Osteocyte (in vitro differentiated cells): Measurements from ENCODE around the gene PGAP3. TPM values are rescaled to one million over a fixed set of nuclear protein-coding genes. Genes with fewer than 3 reads are reported as not detected.

Experiments used
- DNase-seq: peaks from one replicate; pipeline ENCODE4 v3.0.0; 2021; ENCODE audit warnings: mixed read lengths; ENCODE audit not compliant: unreplicated experiment; ENCODE audit errors: extremely low spot score
- H3K27ac Mint-ChIP-seq: one replicate; pipeline ENCODE4 v1.8.0; 2021; ENCODE audit warnings: mild to moderate bottlenecking, mixed read lengths; ENCODE audit not compliant: unreplicated experiment
- H3K27me3 Mint-ChIP-seq: one replicate; pipeline ENCODE4 v1.8.0; 2021; ENCODE audit warnings: mixed read lengths; ENCODE audit not compliant: unreplicated experiment
- H3K36me3 Mint-ChIP-seq: one replicate; pipeline ENCODE4 v1.8.0; 2021; ENCODE audit warnings: mixed read lengths; ENCODE audit not compliant: unreplicated experiment
- H3K4me1 Mint-ChIP-seq: one replicate; pipeline ENCODE4 v1.8.0; 2021; ENCODE audit warnings: mixed read lengths; ENCODE audit not compliant: unreplicated experiment
- H3K4me3 Mint-ChIP-seq: one replicate; pipeline ENCODE4 v1.8.0; 2021; ENCODE audit warnings: mild to moderate bottlenecking, moderate library complexity, mixed read lengths; ENCODE audit not compliant: unreplicated experiment
- H3K9me3 Mint-ChIP-seq: one replicate; pipeline ENCODE4 v1.8.0; 2021; ENCODE audit warnings: mixed read lengths; ENCODE audit not compliant: unreplicated experiment
- total RNA-seq: library from RNA; stranded (reverse); gene quantifications from 2 replicates; pipeline ENCODE4 v1.2.1, GENCODE V29; 2021
- TF ChIP-seq, protein P1 (sequence below): fragments of 200-600 bp; sonication (generic); IDR thresholded peaks from 2 replicates; pipeline ENCODE4 v1.5.0; 2021; ENCODE audit warnings: antibody characterized with exemption, mild to moderate bottlenecking, moderate library complexity

PGAP3 gene
- total RNA-seq, 1 donor from 2014 or later = 33.8 TPM

DNA sequence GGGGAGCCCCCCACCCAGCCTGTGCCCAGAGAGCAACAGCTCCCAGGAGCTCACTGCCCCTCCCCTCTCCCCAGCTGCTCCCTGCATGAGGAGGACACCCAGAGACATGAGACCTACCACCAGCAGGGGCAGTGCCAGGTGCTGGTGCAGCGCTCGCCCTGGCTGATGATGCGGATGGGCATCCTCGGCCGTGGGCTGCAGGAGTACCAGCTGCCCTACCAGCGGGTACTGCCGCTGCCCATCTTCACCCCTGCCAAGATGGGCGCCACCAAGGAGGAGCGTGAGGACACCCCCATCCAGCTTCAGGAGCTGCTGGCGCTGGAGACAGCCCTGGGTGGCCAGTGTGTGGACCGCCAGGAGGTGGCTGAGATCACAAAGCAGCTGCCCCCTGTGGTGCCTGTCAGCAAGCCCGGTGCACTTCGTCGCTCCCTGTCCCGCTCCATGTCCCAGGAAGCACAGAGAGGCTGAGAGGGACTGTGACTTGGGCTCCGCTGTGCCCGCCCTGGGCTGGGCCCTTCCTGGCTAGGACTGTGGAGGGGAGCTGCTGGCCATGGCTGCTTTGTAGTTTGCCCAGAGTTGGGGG, 22.1 kb downstream of the PGAP3 start:
- H3K9me3 Mint-ChIP-seq = no peaks in the 10 kb centered on the region

DNA sequence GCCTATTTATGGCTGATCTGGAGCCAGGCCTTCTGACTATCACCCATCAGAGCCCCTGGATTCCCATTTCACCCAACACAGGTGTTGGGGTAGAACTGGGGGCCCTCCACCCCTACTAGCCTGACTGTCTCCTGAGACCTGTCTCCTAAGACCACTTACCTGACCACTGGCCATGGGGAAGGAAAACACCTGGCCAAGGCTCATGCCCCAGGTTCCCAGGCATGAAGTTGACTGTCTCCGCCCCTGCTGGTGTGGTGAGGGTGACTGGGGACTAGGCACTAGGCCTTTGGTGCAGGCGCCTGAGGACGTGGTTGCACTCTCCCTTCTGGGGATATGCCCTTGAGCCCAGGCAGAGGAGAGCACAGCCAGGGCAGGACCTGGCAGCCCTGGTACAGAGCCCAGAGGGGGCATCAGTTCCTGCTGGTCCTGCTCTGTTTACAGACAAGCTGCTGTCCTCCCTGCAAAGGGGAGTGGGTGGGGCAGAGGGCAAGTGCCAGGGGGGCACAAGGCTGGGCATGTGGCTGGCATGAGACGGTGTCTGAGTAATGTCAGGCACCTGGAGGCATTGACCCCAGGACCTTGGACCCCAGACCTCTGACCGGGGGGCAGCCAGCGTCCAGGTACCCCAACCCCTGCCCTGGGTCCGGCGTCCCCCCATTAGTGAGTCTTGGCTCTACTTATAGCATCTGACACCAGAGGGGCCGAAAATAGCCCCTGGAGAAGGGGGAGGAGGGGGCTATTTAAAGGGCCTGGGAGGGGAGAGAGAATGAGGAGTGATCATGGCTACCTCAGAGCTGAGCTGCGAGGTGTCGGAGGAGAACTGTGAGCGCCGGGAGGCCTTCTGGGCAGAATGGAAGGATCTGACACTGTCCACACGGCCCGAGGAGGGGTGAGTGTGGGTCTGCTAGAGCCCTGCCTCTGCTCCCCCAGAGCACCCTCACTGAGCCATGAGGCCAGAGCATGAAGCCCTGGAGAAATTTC, 23.0 kb downstream of the PGAP3 start, which contains the start of gene TCAP:
TCAP (plus strand) TSS at position 769 of the 981 bp plus-strand sequence; CDS start at position 780, 11 bp downstream.
- Mint-ChIP-seq H3K36me3 (peaks cover 7% of the 10 kb centered on the region), H3K4me1 (peaks cover 58% of the 10 kb centered on the region), H3K27ac (peak within 1 kb of the TSS; percentile 27), H3K9me3 (no peaks in the 10 kb centered on the region), H3K27me3 (peaks cover 4% of the 10 kb centered on the region), H3K4me3 (no peak within 1 kb of the TSS)
- TF ChIP-seq, protein P1, sequence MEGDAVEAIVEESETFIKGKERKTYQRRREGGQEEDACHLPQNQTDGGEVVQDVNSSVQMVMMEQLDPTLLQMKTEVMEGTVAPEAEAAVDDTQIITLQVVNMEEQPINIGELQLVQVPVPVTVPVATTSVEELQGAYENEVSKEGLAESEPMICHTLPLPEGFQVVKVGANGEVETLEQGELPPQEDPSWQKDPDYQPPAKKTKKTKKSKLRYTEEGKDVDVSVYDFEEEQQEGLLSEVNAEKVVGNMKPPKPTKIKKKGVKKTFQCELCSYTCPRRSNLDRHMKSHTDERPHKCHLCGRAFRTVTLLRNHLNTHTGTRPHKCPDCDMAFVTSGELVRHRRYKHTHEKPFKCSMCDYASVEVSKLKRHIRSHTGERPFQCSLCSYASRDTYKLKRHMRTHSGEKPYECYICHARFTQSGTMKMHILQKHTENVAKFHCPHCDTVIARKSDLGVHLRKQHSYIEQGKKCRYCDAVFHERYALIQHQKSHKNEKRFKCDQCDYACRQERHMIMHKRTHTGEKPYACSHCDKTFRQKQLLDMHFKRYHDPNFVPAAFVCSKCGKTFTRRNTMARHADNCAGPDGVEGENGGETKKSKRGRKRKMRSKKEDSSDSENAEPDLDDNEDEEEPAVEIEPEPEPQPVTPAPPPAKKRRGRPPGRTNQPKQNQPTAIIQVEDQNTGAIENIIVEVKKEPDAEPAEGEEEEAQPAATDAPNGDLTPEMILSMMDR = no peak
- no peak for DNase-seq

More for the DNA sequence above, 22.1 kb downstream of the PGAP3 start:
- H3K4me3 Mint-ChIP-seq = no peak overlapping the region
- peaks cover 8% of the 10 kb centered on the region for H3K27me3 Mint-ChIP-seq
- TF ChIP-seq, protein P1 = peak; percentile 21
- H3K36me3 Mint-ChIP-seq = peaks cover 6% of the 10 kb centered on the region
- DNase-seq = no peak
- peaks cover 58% of the 10 kb centered on the region for H3K4me1 Mint-ChIP-seq
- H3K27ac Mint-ChIP-seq = peak overlapping the region; percentile 27

DNA sequence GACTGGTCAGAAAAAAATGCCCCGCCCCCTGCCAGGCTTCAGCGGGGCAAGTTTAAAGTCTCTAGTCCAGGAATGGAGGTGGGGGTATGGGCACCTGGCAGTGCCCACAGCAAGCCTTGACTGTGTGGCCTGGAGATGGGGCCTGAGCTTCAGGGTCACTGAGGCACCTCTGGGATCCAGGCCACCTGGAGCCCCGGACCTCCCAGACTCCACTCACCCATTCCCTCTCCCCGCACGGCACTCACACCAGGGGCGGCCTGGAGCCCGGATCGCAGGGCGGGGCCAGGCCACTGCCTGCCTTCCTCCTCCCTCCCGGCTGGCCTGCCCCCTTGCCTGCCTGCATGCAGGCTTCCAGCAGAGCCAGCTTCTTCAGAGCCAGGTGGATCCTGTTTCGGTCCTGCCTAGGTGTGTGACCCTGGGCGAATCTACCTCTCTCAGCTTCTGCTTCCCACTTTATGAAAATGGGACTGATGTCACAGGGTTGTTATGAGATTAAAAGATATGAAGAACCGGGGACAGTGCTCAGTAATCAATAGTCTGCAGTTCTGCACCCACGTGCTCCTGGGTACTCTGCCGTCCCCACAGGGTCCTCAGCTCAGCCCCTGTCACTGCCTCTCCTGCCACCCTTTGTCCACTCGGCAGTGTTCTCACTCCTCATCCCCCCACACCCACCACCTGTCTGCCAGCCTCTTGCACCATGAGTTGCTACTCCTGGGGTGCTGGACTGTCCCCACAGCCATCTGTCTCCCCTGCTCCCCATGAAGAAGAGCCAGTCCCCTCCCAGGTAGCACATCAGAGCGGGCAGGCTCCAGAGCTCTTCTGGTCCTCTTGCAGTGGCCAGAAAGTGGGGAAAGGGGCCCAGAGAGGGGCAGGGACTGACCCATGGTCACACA, 23.9 kb downstream of the PGAP3 start:
- TF ChIP-seq, protein P1 = no peak
- H3K36me3 Mint-ChIP-seq = peaks cover 7% of the 10 kb centered on the region
- H3K4me3 Mint-ChIP-seq = no peak overlapping the region
- H3K4me1 Mint-ChIP-seq = peaks cover 58% of the 10 kb centered on the region
- H3K27ac Mint-ChIP-seq = no peak overlapping the region
- DNase-seq = no peak
- H3K27me3 Mint-ChIP-seq = peaks cover 4% of the 10 kb centered on the region
- H3K9me3 Mint-ChIP-seq = no peaks in the 10 kb centered on the region

DNA sequence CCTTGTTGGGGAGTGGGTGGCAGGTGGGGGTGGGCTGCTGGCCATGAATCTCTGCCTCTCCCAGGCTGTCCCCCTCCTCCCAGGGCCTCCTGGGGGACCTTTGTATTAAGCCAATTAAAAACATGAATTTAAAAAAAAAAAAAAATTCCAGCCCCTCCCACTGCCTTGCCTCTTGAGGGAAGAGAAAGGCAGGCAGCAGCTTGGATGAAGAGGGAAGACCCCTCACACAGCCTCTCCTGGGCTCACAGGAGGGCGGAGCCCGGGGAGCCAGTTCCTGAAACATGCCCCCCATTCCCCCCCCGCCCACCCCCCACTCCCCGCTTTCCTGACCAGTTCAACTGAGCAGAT, 24.5 kb downstream of the PGAP3 start:
- Mint-ChIP-seq H3K27ac (no peak overlapping the region), H3K27me3 (no peaks in the 10 kb centered on the region)

More for the DNA sequence above, 24.5 kb downstream of the PGAP3 start:
- H3K36me3 Mint-ChIP-seq = peaks cover 7% of the 10 kb centered on the region
- no peak overlapping the region for H3K4me3 Mint-ChIP-seq
- H3K4me1 Mint-ChIP-seq = peaks cover 54% of the 10 kb centered on the region
- H3K9me3 Mint-ChIP-seq = no peaks in the 10 kb centered on the region
- no peak for DNase-seq
- TF ChIP-seq, protein P1 = no peak
